Activated B cell treated with CpG ODN at 0.5 μM for 24 hours (primary cell): ENCODE measurements around the gene JARID2. TPM values are rescaled to one million over a fixed set of nuclear protein-coding genes. Genes with fewer than 3 reads are reported as not detected.

Source experiments
- ATAC-seq: fragments of 200-7000 bp; cut with Tn5 transposase; one replicate; pipeline ENCODE4 v1.10.0; 2021; ENCODE audit warnings: low read depth, mild to moderate bottlenecking, moderate library complexity
- CTCF ChIA-PET: fragments of 350-600 bp; sonication (Branson Sonifier 250); formaldehyde crosslinking; loops from one replicate; lab custom pipeline; 2021; ENCODE audit warnings: antibody characterized with exemption; lab: Charles Lee
- POLR2A ChIA-PET: fragments of 350-600 bp; sonication (Branson Sonifier 250); formaldehyde crosslinking; loops from one replicate; lab custom pipeline; 2021; ENCODE audit warnings: antibody characterized with exemption; lab: Charles Lee
- DNase-seq: peaks from one replicate; pipeline ENCODE4 v3.0.0; 2022
- H3K27ac Mint-ChIP-seq: one replicate; pipeline ENCODE4 v1.8.0; 2020; ENCODE audit warnings: mixed read lengths
- H3K27me3 Mint-ChIP-seq: one replicate; pipeline ENCODE4 v1.8.0; 2021; ENCODE audit warnings: mixed read lengths
- H3K36me3 Mint-ChIP-seq: one replicate; pipeline ENCODE4 v1.8.0; 2021; ENCODE audit warnings: low read depth, mixed read lengths
- H3K4me1 Mint-ChIP-seq: one replicate; pipeline ENCODE4 v1.8.0; 2021; ENCODE audit warnings: mixed read lengths
- H3K4me3 Mint-ChIP-seq: one replicate; pipeline ENCODE4 v1.8.0; 2020; ENCODE audit warnings: mild to moderate bottlenecking, mixed read lengths
- H3K9me3 Mint-ChIP-seq: one replicate; pipeline ENCODE4 v1.8.0; 2020; ENCODE audit warnings: mixed read lengths
- intact Hi-C: fragments of 100-400 bp; cut with micrococcal nuclease; formaldehyde crosslinking; loops from one replicate; pipeline ENCODE4 v1.15.1; 2024
- total RNA-seq: library from RNA; stranded (reverse); gene quantifications from 2 replicates; pipeline ENCODE4 v1.2.3, GENCODE V29; 2022
- TF ChIP-seq, protein P1 (sequence below): fragments of 200-600 bp; IDR thresholded peaks from one replicate; pipeline ENCODE4 v1.8.0; 2022; ENCODE audit warnings: antibody characterized with exemption, mild to moderate bottlenecking

Gene JARID2
- total RNA-seq, 1 donor from 2014 or later: 28.5 TPM

GRCh38 chr6:15487262-15487661 lies 241.4 kb downstream of the JARID2 start:
- Mint-ChIP-seq H3K27ac (no peak overlapping the region), H3K9me3 (no peaks in the 10 kb centered on the region), H3K36me3 (peaks cover 44% of the 10 kb centered on the region), H3K27me3 (no peaks in the 10 kb centered on the region), H3K4me1 (peaks cover 40% of the 10 kb centered on the region), H3K4me3 (no peak overlapping the region)
- TF ChIP-seq, protein P1, sequence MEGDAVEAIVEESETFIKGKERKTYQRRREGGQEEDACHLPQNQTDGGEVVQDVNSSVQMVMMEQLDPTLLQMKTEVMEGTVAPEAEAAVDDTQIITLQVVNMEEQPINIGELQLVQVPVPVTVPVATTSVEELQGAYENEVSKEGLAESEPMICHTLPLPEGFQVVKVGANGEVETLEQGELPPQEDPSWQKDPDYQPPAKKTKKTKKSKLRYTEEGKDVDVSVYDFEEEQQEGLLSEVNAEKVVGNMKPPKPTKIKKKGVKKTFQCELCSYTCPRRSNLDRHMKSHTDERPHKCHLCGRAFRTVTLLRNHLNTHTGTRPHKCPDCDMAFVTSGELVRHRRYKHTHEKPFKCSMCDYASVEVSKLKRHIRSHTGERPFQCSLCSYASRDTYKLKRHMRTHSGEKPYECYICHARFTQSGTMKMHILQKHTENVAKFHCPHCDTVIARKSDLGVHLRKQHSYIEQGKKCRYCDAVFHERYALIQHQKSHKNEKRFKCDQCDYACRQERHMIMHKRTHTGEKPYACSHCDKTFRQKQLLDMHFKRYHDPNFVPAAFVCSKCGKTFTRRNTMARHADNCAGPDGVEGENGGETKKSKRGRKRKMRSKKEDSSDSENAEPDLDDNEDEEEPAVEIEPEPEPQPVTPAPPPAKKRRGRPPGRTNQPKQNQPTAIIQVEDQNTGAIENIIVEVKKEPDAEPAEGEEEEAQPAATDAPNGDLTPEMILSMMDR: no peak
- DNase-seq (no peak), ATAC-seq (no peak)
- ChIA-PET CTCF (interaction anchor here (0.6 kb wide), 1 partner anchor 26 kb away, joined by 4 read pairs; no protein-coding TSS in a partner anchor), POLR2A (interaction anchor here (0.5 kb wide), 1 partner anchor 959 kb away, joined by 3 read pairs; no protein-coding TSS in a partner anchor)
- intact Hi-C loops: no loop called here

DNA sequence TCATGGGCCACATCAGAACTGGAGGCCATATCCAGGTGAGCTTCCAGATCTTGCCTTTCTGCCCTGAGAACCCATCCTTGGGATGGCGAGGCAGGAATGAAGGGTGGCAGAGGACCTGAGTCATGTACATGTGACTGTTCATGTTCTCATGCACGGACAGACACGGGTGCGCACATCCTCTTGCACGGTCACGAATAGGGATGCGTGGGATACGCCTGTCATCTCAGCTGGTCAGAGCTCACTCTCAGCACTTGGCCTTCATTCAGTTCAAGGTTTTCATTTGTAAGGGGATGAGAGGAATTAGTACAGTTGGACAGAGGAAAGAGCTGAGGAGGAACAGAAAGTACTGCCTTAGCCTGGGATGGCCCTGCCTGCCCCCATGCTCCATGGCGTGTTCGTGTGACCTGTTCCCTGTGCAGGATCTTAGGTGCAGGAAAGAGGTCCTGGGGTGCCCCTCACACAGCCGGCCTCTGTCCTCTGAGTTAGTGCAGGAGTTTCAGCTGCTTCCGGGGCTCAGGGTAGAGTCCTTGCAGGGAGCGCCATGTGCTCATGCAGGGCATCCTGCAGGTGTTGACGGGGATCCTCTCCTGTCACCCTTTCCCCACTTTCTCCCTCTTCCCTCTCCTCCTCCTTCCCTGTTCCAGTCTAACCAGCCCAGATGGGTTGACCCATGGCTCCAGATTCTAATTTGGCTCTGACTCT lies 243.5 kb downstream of the JARID2 start:
- intact Hi-C loops: no loop called here
- no peaks in the 10 kb centered on the region for H3K9me3 Mint-ChIP-seq
- DNase-seq (no peak), ATAC-seq (no peak)
- H3K4me3 Mint-ChIP-seq: no peak overlapping the region
- H3K4me1 Mint-ChIP-seq: peaks cover 39% of the 10 kb centered on the region
- ChIA-PET CTCF (interaction anchor here (1.3 to 1.5 kb wide), 2 partner anchors 134 to 136 kb away, joined by 3 to 4 read pairs; no protein-coding TSS in a partner anchor), POLR2A (no interaction called here)
- H3K27ac Mint-ChIP-seq: no peak overlapping the region
- no peaks in the 10 kb centered on the region for H3K27me3 Mint-ChIP-seq
- TF ChIP-seq, protein P1: no peak
- H3K36me3 Mint-ChIP-seq: peaks cover 52% of the 10 kb centered on the region

DNA sequence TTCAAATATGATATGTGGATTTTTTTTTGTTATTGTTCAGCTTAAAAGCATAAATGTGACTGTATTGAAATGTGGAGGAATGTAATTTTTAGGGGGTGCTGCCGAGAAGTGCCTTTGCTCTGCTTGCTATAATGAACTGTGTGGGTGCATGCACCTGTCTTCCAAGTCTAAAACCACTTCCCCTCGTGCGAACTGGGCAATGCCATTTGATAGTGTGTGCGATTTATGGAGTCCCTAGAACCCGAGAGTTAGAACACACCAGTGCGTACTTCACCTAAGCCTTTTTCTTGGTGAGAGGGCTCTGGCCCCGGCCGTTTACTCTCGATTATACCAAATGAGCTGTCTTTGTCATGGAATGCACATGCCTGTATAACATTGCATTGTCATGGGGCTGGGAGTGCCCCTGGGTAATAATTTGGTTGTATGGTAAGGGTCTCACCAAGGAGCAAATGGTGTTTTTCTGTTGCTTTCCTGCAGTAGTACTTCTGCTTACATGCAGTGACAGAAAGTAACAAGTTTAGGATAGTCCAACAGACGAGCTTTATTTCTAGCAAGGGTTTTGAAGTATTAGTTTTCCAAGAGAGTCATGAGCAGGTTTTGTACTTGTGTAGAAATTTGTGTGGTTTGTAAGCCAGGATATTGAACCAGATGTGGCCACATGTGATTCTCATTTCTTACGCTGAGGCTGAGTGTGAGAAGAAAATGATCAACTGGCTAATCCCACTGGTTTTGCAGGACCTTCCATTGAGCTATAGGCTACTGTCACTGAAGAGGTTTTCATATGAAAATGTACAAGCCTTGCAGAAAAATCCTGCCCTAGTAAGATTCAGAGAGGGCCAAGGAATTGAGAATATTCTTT lies 244.6 kb downstream of the JARID2 start:
- TF ChIP-seq, protein P1: no peak
- Mint-ChIP-seq H3K4me3 (no peak overlapping the region), H3K27ac (peak overlapping the region; percentile 32), H3K36me3 (peaks cover 55% of the 10 kb centered on the region), H3K4me1 (peaks cover 36% of the 10 kb centered on the region), H3K27me3 (no peaks in the 10 kb centered on the region), H3K9me3 (no peaks in the 10 kb centered on the region)
- CTCF ChIA-PET: interaction anchor here (0.7 to 1.5 kb wide), 6 partner anchors 10 to 1580 kb away, joined by 3 to 6 read pairs (median 4); no protein-coding TSS in a partner anchor
- ATAC-seq (no peak), DNase-seq (no peak)
- POLR2A ChIA-PET: no interaction called here
- intact Hi-C loops: loop anchor here (1.0 to 10.0 kb wide), 6 partner anchors 132 to 1696 kb away; partner anchors contain the start of gene JARID2

GRCh38 chr6:15491255-15491985 lies 245.6 kb downstream of the JARID2 start:
- Mint-ChIP-seq H3K27me3 (no peaks in the 10 kb centered on the region), H3K9me3 (no peaks in the 10 kb centered on the region), H3K4me3 (no peak overlapping the region), H3K36me3 (peaks cover 61% of the 10 kb centered on the region), H3K27ac (no peak overlapping the region), H3K4me1 (peaks cover 32% of the 10 kb centered on the region)
- peak; percentile 82 for ATAC-seq
- CTCF ChIA-PET: interaction anchor here (0.7 to 1.5 kb wide), 4 partner anchors 11 to 1581 kb away, joined by 3 to 6 read pairs (median 4); no protein-coding TSS in a partner anchor
- intact Hi-C loops: loop anchor here (1.0 to 10.0 kb wide), 6 partner anchors 131 to 1697 kb away; partner anchors contain the start of gene JARID2
- peak; percentile 35 for DNase-seq
- TF ChIP-seq, protein P1: peak; percentile 95
- POLR2A ChIA-PET: no interaction called here
